GM21723 (cell line): ENCODE results near the gene TMPRSS11A.

Experiments used
- ATAC-seq: cut with Tn5 transposase; IDR thresholded peaks from one replicate; pipeline ENCODE4 v1.9.1; 2021; ENCODE audit warnings: mild to moderate bottlenecking, moderate library complexity; ENCODE audit not compliant: unreplicated experiment

Gene TMPRSS11A

GRCh38 chr4:67874986-67875385 is 88.3 kb downstream of the TMPRSS11A start:
- no peak for ATAC-seq

- ATAC-seq, result no peak
These were observed 90.2 kb downstream of the TMPRSS11A start for GRCh38 chr4:67873116-67873515.

GRCh38 chr4:67871867-67872266 is 91.4 kb downstream of the TMPRSS11A start:
- peak; percentile 91 for ATAC-seq

GRCh38 chr4:67869580-67870190 is 93.6 kb downstream of the TMPRSS11A start:
- ATAC-seq, result no peak

GRCh38 chr4:67861513-67861912 is 101.8 kb downstream of the TMPRSS11A start:
- ATAC-seq, result no peak
